ENCODE measurements around the gene CLK4. TPM values are rescaled to one million over a fixed set of nuclear protein-coding genes. Genes with fewer than 3 reads are reported as not detected.

CLK4 gene
- total and polyA plus RNA-seq, 4 experiments from 2014 or later, result 11.8 to 125 (median 71.6) TPM

GRCh38 chr5:178632285-178632684 is 5.4 kb upstream of the CLK4 start:
- peaks cover 4% of the 10 kb centered on the region in 2 donors for H3K27me3 Mint-ChIP-seq
- no peak overlapping the region for H3K27ac Mint-ChIP-seq
- intact Hi-C loops (cut with micrococcal nuclease), result no loop called here
- ChIA-PET CTCF (ENCODE audit: partially characterized antibody) (no interaction called here), POLR2A (ENCODE audit: partially characterized antibody) (no interaction called here)
- peaks cover 0 to 2% (median 0%) of the 10 kb centered on the region in 8 donors for H3K9me3 Mint-ChIP-seq
- no peaks in the 10 kb centered on the region for H3K27me3 ChIP-seq (ENCODE audit: insufficient read depth, low read length)
- no peaks in the 10 kb centered on the region for H3K9me3 ChIP-seq (ENCODE audit: control insufficient read depth in 1 of 2, low read length in 2 of 2)
- no peak overlapping the region for H3K4me3 ChIP-seq (ENCODE audit: low read length in 2 of 2)
- H3K27ac ChIP-seq (ENCODE audit: low read depth, low read length), result no peak overlapping the region
- no peaks in the 10 kb centered on the region for H3K36me3 ChIP-seq (ENCODE audit: insufficient read depth, low read length)
- H3K4me3 Mint-ChIP-seq, result no peak overlapping the region
- peaks cover 5% of the 10 kb centered on the region for H3K4me1 ChIP-seq (ENCODE audit: insufficient read depth, low read length)
- H3K36me3 Mint-ChIP-seq, result no peaks in the 10 kb centered on the region
- no peak for DNase-seq
- no peaks in the 10 kb centered on the region for H3K4me1 Mint-ChIP-seq

GRCh38 chr5:178630951-178631350 is 4.1 kb upstream of the CLK4 start:
- ChIA-PET POLR2A (ENCODE audit: partially characterized antibody) (no interaction called here), CTCF (ENCODE audit: partially characterized antibody) (no interaction called here)
- H3K36me3 Mint-ChIP-seq, result peaks cover 0 to 8% of the 10 kb centered on the region in 2 donors
- Histone ChIP-seq H3K36me3 (ENCODE audit: insufficient read depth, low read length) (no peaks in the 10 kb centered on the region), H3K9me3 (ENCODE audit: control insufficient read depth in 1 of 2, low read length in 2 of 2) (no peaks in the 10 kb centered on the region), H3K27ac (ENCODE audit: low read depth, low read length) (no peak overlapping the region), H3K27me3 (ENCODE audit: insufficient read depth, low read length) (no peaks in the 10 kb centered on the region), H3K4me1 (ENCODE audit: insufficient read depth, low read length) (peaks cover 6% of the 10 kb centered on the region), H3K4me3 (ENCODE audit: low read length in 2 of 2) (no peak overlapping the region)
- no peak for DNase-seq
- intact Hi-C loops (cut with micrococcal nuclease), result no loop called here
- H3K27me3 Mint-ChIP-seq, result peaks cover 0 to 4% of the 10 kb centered on the region in 2 donors
- peaks cover 0 to 9% (median 0%) of the 10 kb centered on the region in 4 donors for H3K4me1 Mint-ChIP-seq
- H3K4me3 Mint-ChIP-seq, result no peak overlapping the region
- H3K27ac Mint-ChIP-seq, result no peak overlapping the region
- peaks cover 0 to 4% (median 0%) of the 10 kb centered on the region in 8 donors for H3K9me3 Mint-ChIP-seq

GRCh38 chr5:178630475-178630930 is 3.7 kb upstream of the CLK4 start:
- intact Hi-C loops (cut with micrococcal nuclease), result no loop called here
- H3K4me1 Mint-ChIP-seq, result peaks cover 3 to 14% (median 4%) of the 10 kb centered on the region in 4 donors

GRCh38 chr5:178627259-178627598 is 379 bp upstream of the CLK4 start:
- intact Hi-C loops (cut with micrococcal nuclease), result loop anchor here (1.0 to 10.0 kb wide), 9 partner anchors 103 to 1865 kb away; partner anchors contain the start of genes CNOT6, HNRNPH1, PHYKPL and RUFY1
- Histone ChIP-seq H3K9me3 (ENCODE audit: control insufficient read depth in 1 of 2, low read length in 2 of 2) (no peaks in the 10 kb centered on the region), H3K4me3 (ENCODE audit: low read length in 2 of 2) (peak overlapping the region in 1 of 2 donors; percentile 32), H3K4me1 (ENCODE audit: insufficient read depth, low read length) (peaks cover 37% of the 10 kb centered on the region), H3K36me3 (ENCODE audit: insufficient read depth, low read length) (peaks cover 9% of the 10 kb centered on the region), H3K27ac (ENCODE audit: low read depth, low read length) (peak overlapping the region; percentile 98), H3K27me3 (ENCODE audit: insufficient read depth, low read length) (no peaks in the 10 kb centered on the region)
- H3K27ac Mint-ChIP-seq, result peak overlapping the region; percentile 57 to 99 (median 81)
- H3K36me3 Mint-ChIP-seq, result peaks cover 9 to 25% of the 10 kb centered on the region in 2 donors
- H3K4me3 Mint-ChIP-seq, result peak overlapping the region; percentile 67 to 99 (median 73)
- DNase-seq, result no peak
- ChIA-PET CTCF (ENCODE audit: partially characterized antibody) (no interaction called here), POLR2A (ENCODE audit: partially characterized antibody) (interaction anchor here (0.5 to 2.0 kb wide), 9 partner anchors 11 to 923 kb away, joined by 3 to 8 read pairs (median 3); partner anchors contain the start of genes COL23A1, HNRNPAB, RUFY1 and ZNF354B)
- H3K9me3 Mint-ChIP-seq, result peaks cover 0 to 2% (median 0%) of the 10 kb centered on the region in 8 donors
- H3K4me1 Mint-ChIP-seq, result peaks cover 21 to 45% (median 30%) of the 10 kb centered on the region in 4 donors
- no peaks in the 10 kb centered on the region for H3K27me3 Mint-ChIP-seq

More at GRCh38 chr5:178630475-178630930, 3.7 kb upstream of the CLK4 start:
- peaks cover 0 to 4% of the 10 kb centered on the region in 2 donors for H3K27me3 Mint-ChIP-seq
- peaks cover 0 to 12% of the 10 kb centered on the region in 2 donors for H3K36me3 Mint-ChIP-seq
- no peak for DNase-seq
- H3K4me1 ChIP-seq (ENCODE audit: insufficient read depth, low read length), result peaks cover 6% of the 10 kb centered on the region
- no peaks in the 10 kb centered on the region for H3K27me3 ChIP-seq (ENCODE audit: insufficient read depth, low read length)
- H3K9me3 Mint-ChIP-seq, result peaks cover 0 to 4% (median 0%) of the 10 kb centered on the region in 8 donors
- no peaks in the 10 kb centered on the region for H3K9me3 ChIP-seq (ENCODE audit: control insufficient read depth in 1 of 2, low read length in 2 of 2)
- H3K27ac ChIP-seq (ENCODE audit: low read depth, low read length), result no peak overlapping the region
- ChIA-PET CTCF (ENCODE audit: partially characterized antibody) (no interaction called here), POLR2A (ENCODE audit: partially characterized antibody) (no interaction called here)
- H3K27ac Mint-ChIP-seq, result peak overlapping the region in 1 of 7 donors; percentile 3
- no peak overlapping the region for H3K4me3 ChIP-seq (ENCODE audit: low read length in 2 of 2)
- no peak overlapping the region for H3K4me3 Mint-ChIP-seq
- H3K36me3 ChIP-seq (ENCODE audit: insufficient read depth, low read length), result no peaks in the 10 kb centered on the region

GRCh38 chr5:178625679-178626483 is 969 bp downstream of the CLK4 start:
- intact Hi-C loops (cut with micrococcal nuclease), result loop anchor here (2.0 to 10.0 kb wide), 6 partner anchors 391 to 1866 kb away; partner anchors contain the start of genes CNOT6, HNRNPH1, PHYKPL and RUFY1
- CTCF ChIA-PET (ENCODE audit: partially characterized antibody), result interaction anchor here (0.6 to 1.8 kb wide), 2 partner anchors 13 to 105 kb away, joined by 3 to 7 read pairs; partner anchors contain the start of gene ZNF354A
- H3K4me1 Mint-ChIP-seq, result peaks cover 27 to 52% (median 37%) of the 10 kb centered on the region in 4 donors

GRCh38 chr5:178624631-178625546 is 2.0 kb downstream of the CLK4 start:
- Mint-ChIP-seq H3K4me1 (peaks cover 35 to 62% (median 47%) of the 10 kb centered on the region in 4 donors), H3K9me3 (peaks cover 0 to 2% (median 0%) of the 10 kb centered on the region in 8 donors), H3K36me3 (peaks cover 25 to 46% of the 10 kb centered on the region in 2 donors), H3K27me3 (no peaks in the 10 kb centered on the region), H3K27ac (peak overlapping the region; percentile 48 to 100 (median 100)), H3K4me3 (peak overlapping the region; percentile 95 to 100 (median 98))
- Histone ChIP-seq H3K27me3 (ENCODE audit: insufficient read depth, low read length) (no peaks in the 10 kb centered on the region), H3K36me3 (ENCODE audit: insufficient read depth, low read length) (peaks cover 28% of the 10 kb centered on the region), H3K4me1 (ENCODE audit: insufficient read depth, low read length) (peaks cover 58% of the 10 kb centered on the region), H3K4me3 (ENCODE audit: low read length in 2 of 2) (peak overlapping the region; percentile 79 to 96), H3K9me3 (ENCODE audit: control insufficient read depth in 1 of 2, low read length in 2 of 2) (no peaks in the 10 kb centered on the region), H3K27ac (ENCODE audit: low read depth, low read length) (peak overlapping the region; percentile 98)
- no peak for DNase-seq
- intact Hi-C loops (cut with micrococcal nuclease), result loop anchor here (5.0 to 10.0 kb wide), 4 partner anchors 390 to 1867 kb away; partner anchors contain the start of genes CNOT6, PHYKPL, RUFY1 and UIMC1
- ChIA-PET CTCF (ENCODE audit: partially characterized antibody) (interaction anchor here (0.6 to 1.8 kb wide), 2 partner anchors 14 to 106 kb away, joined by 3 to 7 read pairs; partner anchors contain the start of gene ZNF354A), POLR2A (ENCODE audit: partially characterized antibody) (interaction anchor here (1.0 to 1.6 kb wide), 8 partner anchors 9 to 998 kb away, joined by 3 to 5 read pairs (median 4); partner anchors contain the start of genes HNRNPH1, ZNF354A and ZNF354B)

More at GRCh38 chr5:178625679-178626483, 969 bp downstream of the CLK4 start:
- Mint-ChIP-seq H3K9me3 (peaks cover 0 to 2% (median 0%) of the 10 kb centered on the region in 8 donors), H3K27me3 (no peaks in the 10 kb centered on the region), H3K36me3 (peaks cover 15 to 36% of the 10 kb centered on the region in 2 donors), H3K4me3 (peak overlapping the region; percentile 95 to 100 (median 98)), H3K27ac (peak overlapping the region; percentile 99 to 100 (median 100))
- H3K36me3 ChIP-seq (ENCODE audit: insufficient read depth, low read length), result peaks cover 18% of the 10 kb centered on the region
- H3K27me3 ChIP-seq (ENCODE audit: insufficient read depth, low read length), result no peaks in the 10 kb centered on the region
- no peaks in the 10 kb centered on the region for H3K9me3 ChIP-seq (ENCODE audit: control insufficient read depth in 1 of 2, low read length in 2 of 2)
- peaks cover 49% of the 10 kb centered on the region for H3K4me1 ChIP-seq (ENCODE audit: insufficient read depth, low read length)
- DNase-seq, result peak in 1 of 5 donors; percentile 1
- POLR2A ChIA-PET (ENCODE audit: partially characterized antibody), result interaction anchor here (0.6 to 2.0 kb wide), 17 partner anchors 10 to 1194 kb away, joined by 3 to 8 read pairs (median 4); partner anchors contain the start of genes COL23A1, HNRNPAB, HNRNPH1 and RUFY1
- H3K4me3 ChIP-seq (ENCODE audit: low read length in 2 of 2), result peak overlapping the region; percentile 79 to 96
- H3K27ac ChIP-seq (ENCODE audit: low read depth, low read length), result peak overlapping the region; percentile 98
